ENCODE measurements around the gene GFY.

Gene GFY, protein sequence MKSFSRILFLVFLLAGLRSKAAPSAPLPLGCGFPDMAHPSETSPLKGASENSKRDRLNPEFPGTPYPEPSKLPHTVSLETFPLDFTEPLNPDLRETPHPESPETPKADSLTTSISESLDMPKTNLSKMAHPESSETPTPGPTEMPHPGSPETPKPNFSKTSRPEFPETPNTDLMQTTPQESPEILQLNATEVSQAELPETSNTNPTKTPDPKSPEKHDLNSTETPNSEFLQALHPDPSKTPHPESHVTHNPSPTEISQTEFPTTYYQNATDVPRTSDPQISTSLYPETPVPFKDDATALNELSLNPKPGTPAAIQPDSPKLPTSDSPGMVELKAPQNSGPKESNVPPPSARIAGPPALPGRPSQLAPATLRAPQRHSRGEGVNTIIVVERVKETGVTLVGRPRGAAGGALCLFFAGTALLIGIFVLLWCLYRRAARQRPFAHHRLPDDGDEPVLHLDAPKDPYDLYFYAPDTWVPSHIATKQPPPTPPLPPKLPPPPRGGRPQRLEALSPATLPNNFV

DNA sequence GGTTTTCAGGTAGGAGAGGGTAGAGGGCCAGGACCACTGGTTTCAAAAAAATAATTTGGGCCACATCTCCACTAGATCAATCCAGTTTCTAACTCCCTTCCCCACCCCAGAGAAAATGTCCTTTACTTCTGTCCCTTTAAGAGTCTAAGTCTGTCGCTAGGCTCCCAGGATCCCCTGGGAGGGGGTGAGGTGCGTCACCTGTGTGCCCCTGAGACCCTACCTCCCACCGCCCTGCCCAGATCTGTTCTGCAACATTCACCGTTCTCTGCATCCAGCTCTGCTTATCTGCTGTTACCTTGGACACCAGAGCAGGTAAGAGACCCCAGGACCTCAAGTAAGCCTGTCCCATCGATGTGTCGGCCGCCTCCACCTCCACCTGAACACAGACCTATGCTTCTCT is at the start of gene GFY:
TSS of gene GFY (plus strand) at position 211 of the 400 bp plus-strand sequence. CDS start 1,043 bp downstream, outside the sequence.
- no peak for DNase-seq

DNA sequence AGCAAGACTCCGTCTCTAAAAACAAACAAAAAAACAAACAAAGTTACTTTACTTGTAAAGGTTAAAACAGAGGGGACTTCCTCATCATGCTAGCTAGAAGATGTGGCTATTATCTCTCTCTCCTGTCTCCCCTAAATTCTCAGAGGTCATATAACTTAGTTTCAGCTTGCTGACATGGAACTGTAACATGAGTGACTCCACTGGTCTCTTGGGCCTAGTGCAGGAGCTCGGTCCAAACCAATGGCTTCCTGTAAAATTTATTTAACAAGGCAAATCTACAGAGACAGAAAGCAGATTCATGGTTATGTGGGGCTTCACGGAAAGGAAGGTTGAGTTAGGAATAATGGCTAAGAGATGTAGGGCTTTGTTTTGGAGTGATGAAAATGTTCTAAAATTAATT is 46.7 kb upstream of the GFY start:
- no peak for DNase-seq

DNA sequence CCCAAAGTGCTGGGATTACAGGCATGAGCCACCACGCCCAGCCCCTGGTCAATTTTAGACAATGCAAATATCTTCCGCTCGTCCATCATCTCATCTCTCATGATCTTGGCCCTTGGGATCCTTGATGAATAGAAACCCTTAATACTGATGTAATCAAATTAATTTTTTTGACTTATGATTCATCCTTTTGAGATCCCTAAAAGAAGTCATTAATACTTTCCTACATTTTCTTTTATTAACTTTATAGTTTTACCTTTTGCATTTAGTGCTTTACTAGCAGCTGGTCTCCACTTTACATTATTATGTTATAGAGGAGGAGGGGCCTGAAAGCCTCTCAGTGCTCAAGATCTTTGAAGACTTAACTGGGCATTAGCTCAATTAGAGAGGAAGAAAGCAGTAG is 44.8 kb upstream of the GFY start:
- DNase-seq: no peak

DNA sequence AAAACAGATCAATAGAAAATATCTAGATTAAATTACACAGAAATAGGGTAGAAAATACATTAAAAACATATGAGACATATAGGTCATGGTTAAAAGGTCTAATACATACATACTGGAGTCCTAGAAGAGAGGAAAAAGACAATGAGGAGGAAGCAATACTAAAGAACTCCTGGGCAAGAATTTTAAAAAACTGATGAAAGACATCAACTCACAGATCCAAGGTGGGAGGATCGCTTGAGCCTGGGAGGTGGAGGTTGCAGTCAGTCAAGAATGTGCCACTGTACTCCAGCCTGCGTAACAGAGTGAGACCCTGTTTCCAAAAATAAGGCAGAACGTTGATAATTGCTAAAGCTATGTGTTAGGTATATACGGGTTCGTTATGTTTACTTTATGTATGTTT is 42.5 kb upstream of the GFY start:
- no peak for DNase-seq

DNA sequence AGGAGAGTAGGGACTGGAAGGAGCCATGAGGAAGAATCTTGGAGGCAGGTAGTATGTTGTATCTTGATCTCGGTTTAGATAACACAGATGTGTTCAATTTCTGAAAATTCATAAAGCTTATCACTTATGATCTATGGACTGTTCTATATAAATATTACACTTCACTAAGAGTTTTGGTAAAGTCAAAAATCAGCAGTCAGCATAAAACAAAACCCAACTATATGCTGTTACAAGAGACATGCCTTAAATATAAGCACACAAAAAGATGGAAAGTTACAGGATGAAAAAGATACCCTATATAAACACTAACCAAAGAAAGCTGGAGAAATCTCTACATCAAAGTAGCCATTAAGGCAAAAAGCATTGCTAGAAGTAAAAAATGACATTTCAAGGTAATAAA is 41.6 kb upstream of the GFY start:
- no peak for DNase-seq

DNA sequence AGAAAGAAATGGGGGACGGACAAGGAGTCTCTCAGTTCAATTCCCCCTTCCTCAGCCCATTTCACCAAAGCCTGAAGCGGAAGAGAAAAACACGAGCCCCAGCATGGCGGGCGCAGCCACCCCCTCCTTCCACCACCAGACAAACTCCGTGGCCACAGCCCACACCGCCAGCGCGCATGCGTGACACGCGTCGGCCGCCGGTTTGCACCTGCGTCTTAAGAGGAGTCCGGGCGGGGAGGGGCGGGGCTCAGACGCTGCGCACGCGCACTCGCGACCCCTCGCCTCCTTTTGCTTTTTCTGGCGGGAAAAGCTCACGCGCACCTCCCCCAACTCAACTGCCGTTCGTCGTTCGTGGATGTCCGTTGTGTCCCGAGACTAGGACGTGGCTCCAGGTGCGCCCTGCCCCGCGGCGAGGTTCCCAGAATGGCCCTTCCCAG is 37.2 kb upstream of the GFY start, which contains the start of gene KASH5:
TSS of gene KASH5 (plus strand) at position 314 of the 437 bp plus-strand sequence. CDS start 2,635 bp downstream, outside the sequence.
- peak; percentile 83 for DNase-seq

DNA sequence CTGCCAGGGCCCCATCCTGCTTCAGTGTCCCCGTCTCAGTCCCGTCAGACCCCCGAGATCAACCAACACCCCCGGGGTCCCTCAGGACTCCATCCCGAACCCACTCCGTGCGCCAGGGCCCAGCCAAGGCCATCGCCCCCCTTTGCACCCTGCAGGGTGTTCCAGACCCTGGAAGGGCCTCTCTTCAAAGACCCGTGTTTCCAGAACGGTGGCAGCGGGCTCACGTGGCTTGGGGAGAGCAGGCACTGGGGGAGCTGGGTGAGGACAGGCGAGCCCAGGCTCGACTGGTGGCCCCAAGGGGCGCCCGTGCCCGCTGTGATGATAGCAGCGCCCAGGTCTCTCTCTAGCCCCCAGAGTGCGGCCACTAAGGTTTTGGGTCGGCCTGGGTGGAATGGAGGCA is 35.8 kb upstream of the GFY start:
- DNase-seq: no peak

DNA sequence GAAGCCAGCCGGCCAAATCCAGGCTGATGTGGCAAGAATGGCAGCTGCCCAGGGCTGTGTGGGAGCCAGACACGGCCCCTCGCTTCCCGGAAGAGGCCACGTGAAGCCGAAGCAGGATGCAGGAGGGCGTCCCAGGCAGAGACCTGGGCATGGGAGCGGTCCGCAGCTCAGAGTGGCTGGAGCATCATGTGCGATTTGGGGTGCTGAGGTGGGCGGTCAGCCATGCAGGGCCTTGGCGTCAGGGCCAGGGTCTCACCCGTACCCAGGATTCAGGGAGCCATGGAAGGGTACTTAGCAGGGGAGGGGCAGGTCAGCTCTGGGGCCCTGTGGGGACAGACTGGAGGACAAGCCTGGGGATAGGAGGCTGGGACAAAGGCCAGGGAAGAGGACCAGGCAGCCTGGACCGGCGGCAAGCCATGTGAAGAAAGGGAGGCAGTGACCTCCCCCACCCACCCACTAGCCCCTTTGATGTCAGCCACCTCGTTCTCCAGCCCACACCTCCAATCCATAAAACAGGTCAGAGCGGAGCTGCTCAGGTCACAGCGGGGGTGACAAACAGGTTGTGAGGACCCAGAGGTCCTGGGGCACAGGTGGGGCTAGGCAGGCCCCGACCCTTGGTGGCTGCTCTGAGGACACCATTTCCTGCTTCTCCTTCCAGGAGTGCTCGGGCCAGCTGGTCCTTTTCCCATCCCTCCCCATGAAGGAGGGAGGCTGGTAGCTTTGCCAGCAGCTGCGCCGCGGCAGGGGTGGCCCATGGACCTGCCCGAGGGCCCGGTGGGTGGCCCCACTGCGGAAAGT is 34.9 kb upstream of the GFY start:
- no peak for DNase-seq

DNA sequence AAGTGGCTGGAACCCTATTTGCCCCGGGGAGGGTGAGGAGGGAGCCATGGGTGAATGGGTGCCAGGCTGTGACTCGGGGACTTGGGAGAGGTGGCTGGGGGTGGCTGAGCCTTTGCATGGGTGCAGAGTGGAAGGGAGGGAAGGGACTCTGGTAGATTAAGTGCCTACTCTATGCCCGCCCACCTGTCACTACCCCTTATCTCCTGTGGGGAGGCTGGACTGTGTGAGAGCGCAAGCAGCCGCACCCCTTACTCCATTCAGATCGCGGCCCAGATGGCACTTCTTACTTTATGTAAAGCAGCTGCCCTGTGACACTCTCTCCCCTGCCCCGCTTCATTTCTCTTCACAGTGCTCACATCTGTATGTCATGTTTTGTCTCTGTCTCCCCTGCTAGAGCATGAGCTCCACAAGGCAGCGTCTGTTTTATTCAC is 34.2 kb upstream of the GFY start:
- peak; percentile 71 for DNase-seq

DNA sequence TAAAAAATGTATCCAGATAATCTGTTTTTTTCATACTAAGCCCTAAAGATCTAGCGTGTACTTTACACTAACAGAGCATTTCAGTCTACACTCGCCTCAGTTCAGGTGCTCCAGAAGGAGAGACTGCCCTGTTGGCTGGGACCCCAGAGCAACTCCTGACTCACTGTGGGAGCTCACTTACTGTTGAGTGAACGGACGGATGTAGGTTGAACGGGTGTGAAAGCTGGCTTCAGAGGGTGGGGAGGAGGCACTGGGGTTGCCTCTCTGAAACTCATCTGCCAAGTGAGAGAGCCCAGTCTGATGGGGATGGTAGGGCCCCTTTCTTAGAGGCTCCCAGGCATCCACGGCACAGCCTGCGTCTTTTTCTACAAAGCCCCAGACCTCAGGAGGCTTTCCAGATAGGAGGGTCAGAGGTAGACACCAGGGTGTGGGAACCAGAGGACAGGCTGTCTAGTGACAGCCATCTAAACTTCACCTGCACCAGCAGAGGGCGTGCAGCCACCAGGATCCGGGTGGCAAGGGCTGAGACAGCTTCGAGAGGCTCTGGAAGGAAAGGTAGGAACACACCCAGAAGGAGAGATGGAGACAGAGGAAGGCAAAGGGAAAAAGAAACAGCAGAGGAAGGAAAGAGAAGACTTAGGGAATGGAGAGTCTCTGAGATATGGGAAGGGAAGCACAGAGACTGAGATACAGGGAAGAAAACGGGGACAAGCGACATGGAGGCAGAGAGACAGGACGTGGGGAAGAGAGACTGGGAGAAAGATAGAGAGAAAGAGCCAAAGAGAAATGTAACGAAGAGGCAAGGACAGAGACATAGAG is 33.4 kb upstream of the GFY start:
- peak; percentile 80 for DNase-seq

DNA sequence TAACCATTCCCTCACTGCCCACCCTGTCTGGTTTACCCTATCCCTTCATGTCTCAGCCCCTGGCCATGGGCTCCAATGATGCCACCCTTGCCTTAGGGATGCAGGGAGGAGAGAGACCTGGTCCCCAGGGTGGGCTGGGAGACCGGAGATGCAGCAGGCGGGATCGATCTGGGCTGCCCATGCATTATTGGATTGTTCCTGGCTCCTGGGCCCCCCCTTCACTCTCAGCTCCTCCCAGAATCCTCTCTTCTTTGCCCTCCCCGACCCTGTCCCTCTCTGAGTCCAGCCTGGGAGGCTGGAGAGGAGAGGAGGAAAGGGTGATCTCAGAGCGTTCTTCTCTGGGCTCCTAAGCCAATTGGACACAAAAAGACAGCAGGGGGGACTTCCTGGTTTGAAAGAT is 31.3 kb upstream of the GFY start:
- DNase-seq: no peak

DNA sequence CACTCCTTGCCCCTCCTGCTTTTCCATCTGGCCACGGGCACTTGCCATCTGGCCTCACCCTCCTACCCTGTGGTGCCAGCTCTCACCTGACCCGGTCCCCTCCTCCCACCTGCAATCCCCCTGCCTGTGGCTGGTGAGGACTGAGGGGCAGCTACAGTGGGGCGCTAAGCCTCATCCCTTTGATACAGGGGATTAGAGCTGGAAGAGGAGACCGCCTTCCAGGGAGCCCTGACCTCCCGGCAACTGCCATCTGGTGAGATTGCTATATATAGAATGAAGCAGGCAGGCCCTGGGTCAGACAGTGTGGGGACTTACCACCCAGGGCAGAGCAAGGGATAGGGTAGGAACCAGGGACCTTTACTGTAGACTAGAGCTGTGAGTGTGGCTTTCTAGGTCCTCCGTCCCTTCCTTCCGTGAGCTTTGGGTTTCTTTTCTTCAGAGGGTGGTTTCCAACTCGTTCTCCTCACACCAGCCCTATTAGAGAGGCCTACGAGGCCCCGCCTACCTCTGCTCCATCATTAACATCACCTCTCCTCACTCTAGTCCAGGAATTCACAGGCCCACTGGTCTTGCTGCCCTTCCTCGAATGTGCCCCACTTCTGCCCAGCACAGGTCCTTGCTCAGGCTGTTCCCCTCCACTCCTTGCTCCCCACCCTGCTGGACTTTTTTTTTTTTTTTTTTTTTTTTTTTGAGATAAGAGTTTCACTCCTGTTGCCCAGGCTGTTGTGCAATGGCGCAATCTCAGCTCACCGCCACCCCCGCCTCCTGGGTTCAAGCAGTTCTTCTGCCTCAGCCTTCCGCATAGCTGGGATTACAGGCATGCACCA is 29.4 kb upstream of the GFY start:
- DNase-seq: no peak

DNA sequence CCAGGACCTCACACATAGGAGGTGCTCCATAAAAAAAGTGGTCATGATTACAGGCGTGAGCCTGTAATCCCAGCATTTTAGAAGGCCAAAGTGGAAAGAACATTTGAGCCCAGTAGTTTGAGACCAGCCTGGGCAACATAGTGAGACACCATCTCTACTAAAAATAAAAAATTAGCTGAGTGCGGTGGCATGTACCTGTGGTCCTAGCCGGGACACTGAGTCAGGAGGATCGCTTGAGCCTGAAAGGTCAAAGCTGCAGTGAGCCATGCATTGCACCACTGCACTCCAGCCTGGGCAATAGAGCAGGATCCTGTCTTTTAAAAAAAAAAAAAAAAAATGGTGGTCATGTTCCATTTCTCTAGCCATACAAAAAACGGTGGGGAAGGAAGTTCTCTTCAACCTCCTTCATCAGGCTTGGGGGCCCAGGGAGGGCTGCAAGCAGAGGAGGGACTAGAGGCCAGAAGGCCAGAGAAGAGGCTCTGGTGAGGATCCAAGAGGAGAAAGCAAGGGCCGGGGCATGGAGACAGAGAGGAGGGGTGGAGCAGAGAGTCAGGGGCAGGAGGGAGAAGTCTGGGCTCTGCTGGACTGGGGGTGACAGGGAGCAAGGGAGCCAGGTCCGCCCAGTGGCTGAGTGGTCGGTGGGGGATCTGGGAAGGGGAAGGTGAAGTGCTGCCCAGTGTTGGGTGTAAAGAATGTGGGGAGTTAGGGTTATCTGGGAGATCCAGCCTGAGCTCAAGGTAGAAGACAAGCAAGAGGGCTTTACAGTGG is 28.3 kb upstream of the GFY start:
- DNase-seq: no peak

DNA sequence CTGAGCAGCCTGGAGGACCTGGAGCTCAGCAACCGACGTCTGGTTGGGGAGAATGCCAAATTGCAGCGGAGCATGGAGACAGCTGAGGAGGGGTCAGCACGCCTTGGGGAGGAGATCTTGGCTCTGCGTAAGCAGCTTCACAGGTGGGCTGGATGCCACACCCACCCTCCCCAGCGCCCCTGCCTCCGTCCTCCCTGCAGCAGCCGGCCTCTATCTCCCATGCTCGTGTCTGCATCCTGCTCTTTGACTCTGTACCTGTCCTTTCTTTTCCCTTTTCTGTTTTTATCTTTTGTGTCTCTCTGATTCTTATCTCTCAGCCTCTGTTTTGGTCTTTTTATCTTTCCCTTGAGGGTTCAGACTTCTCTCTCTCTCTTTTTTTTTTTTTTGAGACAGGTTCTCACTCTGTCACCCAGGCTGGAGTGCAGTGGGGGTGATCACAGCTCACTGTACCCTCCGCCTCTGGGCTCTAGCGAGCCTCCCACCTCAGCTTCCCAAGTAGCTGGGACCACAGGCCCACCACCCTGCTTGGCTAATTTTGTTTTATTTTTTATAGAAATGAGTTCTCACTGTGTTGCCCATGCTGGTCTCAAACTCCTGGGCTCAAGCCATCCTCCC is 27.1 kb upstream of the GFY start:
- DNase-seq: no peak

DNA sequence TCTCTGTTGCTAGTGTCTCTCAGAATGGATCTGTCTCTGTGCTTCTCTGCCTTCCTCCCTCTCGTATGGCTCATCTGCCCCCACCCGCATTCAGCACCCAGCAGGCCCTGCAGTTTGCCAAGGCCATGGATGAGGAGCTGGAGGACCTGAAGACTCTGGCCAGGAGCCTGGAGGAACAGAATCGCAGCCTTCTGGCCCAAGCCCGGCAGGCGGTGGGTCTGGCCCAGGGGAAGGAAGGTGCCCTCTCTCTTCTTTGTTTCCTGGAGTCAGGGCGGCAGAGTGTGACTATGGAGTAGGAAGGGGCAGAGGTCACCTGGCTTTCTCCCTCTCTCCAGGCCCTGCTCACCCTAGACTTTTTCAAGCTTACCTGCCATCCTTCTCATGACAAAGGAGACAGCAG is 26.3 kb upstream of the GFY start:
- DNase-seq: no peak

DNA sequence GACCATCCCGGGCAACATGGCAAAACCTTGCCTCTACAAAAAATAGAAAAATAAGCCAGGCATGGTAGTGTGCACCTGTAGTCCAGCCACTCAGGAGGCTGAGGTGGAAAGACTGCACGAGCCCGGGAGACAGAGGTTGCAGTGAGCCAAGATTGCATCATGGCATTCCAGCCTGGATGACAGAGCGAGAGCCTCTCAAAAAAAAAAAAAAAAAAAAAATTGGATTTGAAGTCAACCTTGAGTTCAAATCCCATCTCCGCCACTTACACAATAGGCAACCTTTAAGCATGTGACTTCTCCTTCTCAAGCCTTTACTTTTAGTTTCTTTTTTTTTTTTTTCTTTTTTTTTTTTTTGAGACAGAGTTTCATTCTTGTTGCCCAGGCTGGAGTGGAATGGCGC is 25.2 kb upstream of the GFY start:
- no peak for DNase-seq

DNA sequence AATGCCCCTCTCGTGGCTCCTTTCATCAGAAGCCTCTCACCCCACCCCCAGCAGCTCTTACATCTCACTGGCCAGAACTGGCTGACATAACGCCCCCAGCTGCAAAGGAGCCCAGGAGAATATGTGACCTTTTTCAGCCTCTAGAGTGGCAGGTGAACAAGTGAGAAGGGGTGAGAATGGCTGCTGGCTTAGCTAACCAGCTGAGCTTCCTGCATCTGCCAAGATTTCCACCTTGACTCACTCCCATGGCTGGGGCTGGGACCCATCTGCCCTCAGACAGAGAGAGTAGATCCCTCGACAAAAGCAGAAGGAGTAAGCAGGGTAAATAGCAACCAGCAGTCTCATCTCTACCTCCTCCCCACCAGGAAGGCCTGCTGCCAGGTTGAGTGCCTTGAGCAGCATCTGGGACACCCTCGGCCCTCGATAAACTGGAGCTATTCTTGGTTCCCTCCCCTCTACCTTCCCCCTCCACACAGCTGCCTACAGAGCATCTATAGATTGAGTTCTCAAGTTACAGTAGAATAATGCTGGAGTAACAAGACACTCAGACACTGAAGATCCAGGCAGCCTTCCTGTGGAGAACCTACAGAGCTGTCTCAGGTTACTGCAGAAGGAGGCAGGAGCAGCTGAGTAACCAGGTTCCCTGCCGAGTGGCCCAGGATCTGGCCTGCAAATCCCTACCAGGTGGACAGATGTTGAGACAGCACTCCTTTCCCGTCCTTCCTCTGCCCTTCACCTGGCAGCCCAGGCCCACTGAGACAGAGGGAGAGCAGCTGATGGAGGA is 21.6 kb upstream of the GFY start:
- no peak for DNase-seq

DNA sequence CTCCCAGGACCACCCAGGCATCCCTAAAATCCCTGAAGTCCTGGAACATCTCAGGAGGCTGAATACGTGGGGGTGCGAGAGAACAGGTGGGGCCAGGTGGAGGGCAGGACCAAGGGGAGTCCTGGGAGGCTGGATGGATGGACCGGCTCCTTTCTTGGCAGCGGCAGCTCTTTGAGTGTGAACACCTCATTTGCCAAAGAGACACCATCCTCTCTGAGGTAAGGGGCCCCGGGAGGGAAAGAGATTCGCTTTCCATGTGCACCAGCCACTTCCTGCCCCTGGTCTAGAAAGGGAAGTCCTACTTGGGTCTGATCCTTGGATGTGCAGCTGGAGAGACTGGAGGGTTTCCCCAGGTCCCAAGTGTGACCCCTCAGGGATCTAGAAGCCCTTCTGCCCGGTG is 18.1 kb upstream of the GFY start:
- no peak for DNase-seq

DNA sequence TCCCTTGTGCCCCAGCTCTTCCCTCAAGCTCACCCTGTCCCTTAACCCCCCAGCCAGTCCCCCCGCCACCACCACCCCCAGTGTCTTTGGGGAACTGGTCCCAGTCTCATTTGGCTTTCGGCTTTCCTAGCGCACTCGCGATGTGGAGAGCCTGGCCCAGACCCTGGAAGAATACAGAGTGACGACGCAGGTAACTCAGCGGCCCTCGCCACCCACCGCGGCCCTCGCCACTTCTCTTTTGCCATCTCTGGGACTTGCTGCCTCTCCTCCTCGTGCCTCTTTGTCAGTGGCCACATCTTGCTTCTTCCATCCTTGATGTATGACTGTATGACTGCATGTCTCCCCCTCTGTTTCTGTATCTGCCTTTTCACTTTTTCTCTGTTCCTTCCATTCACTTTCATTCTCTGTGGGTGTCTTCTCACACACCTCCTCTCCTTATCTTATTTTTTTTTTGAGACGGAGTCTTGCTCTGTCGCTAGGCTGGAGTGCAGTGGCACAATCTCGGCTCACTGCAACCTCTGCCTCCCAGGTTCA is 17.6 kb upstream of the GFY start:
- DNase-seq: no peak

All from hematopoietic multipotent progenitor cell treated with erythropoietin and hydrocortisone succinate and interleukin-3 and kit ligand, for 8 days (in vitro differentiated cells).